ENCODE measurements around the gene PCSK4.

Gene PCSK4

GRCh38 chr19:1433119-1434039 lies 56.8 kb downstream of the PCSK4 start:
- no peak overlapping the region for H3K4me3 ChIP-seq (replicated peaks in 1 of 2; ENCODE audit: low read depth in 2 of 2, low read length in 2 of 2)
- DNase-seq (ENCODE audit: low read depth in 2 of 2), result no peak
- TF ChIP-seq CTCF (IDR thresholded peaks at IDR 0.05; ENCODE audit: low read depth, low read length), result no peak

GRCh38 chr19:1432507-1432887 lies 57.7 kb downstream of the PCSK4 start:
- H3K4me3 ChIP-seq (replicated peaks in 1 of 2; ENCODE audit: low read depth in 2 of 2, low read length in 2 of 2), result no peak overlapping the region
- TF ChIP-seq CTCF (IDR thresholded peaks at IDR 0.05; ENCODE audit: low read depth, low read length), result no peak
- DNase-seq (ENCODE audit: low read depth in 2 of 2), result no peak

- H3K4me3 ChIP-seq (replicated peaks in 1 of 2; ENCODE audit: low read depth in 2 of 2, low read length in 2 of 2), result no peak overlapping the region
- no peak for DNase-seq (ENCODE audit: low read depth in 2 of 2)
These were observed 58.2 kb downstream of the PCSK4 start for GRCh38 chr19:1431759-1432506.

More at GRCh38 chr19:1431759-1432506, 58.2 kb downstream of the PCSK4 start:
- TF ChIP-seq CTCF (IDR thresholded peaks at IDR 0.05; ENCODE audit: low read depth, low read length), result no peak

All from cardiac fibroblast (primary cell).